Prostate gland (tissue), 2 donors: ENCODE measurements around the gene VAV1.

Source experiments
- CTCF ChIP-seq, 4 experiments: fragments of 200-600 bp in 2 of 4; fragments of 450-650 bp in 2 of 4; sonication (generic) in 2 of 4; IDR thresholded peaks; 1 replicate in 3 of 4; 2 replicates in 1 of 4; pipeline ENCODE4 v1.5.1; 2016 to 2019; ENCODE audit warnings: antibody characterized with exemption in 4 of 4, mild to moderate bottlenecking in 2 of 4, moderate library complexity in 2 of 4
- POLR2AphosphoS5 ChIP-seq: sonication (generic); formaldehyde crosslinking; IDR thresholded peaks from one replicate; pipeline ENCODE4 v1.6.1; 2017; ENCODE audit warnings: antibody characterized with exemption

GRCh38 chr19:6800991-6801484 lies 28.5 kb downstream of the VAV1 start:
- TF ChIP-seq POLR2AphosphoS5 (no peak), CTCF (IDR thresholded peaks at IDR 0.05) (no peak)
